Neural cell (in vitro differentiated cells): Measurements from ENCODE around the gene ADCY7. TPM values are rescaled to one million over a fixed set of nuclear protein-coding genes. Genes with fewer than 3 reads are reported as not detected.

Experiments used
- H2AFZ ChIP-seq: fragments of 200-600, 300-800 bp; sonication (generic), shearing (Covaris generic); 2 replicates; pipeline ENCODE4 v1.6.0; 2014; ENCODE audit warnings: low read depth, mild to moderate bottlenecking, antibody characterized with exemption, low read length, moderate library complexity
- H3F3A ChIP-seq: fragments of 200-600 bp; shearing (Covaris generic); 2 replicates; pipeline ENCODE4 v1.6.1; 2016; ENCODE audit warnings: mild to moderate bottlenecking, moderate library complexity, mixed read lengths, antibody characterized with exemption, low read length; ENCODE audit not compliant: insufficient read depth, poor library complexity, severe bottlenecking
- H3K27ac ChIP-seq: fragments of 200-600, 300-800 bp; sonication (generic), shearing (Covaris generic); 2 replicates; pipeline ENCODE4 v1.5.1; 2014; ENCODE audit warnings: mild to moderate bottlenecking, low read length, moderate library complexity
- H3K27me3 ChIP-seq: fragments of 300-800, 200-600 bp; sonication (generic), shearing (Covaris generic); 2 replicates; pipeline ENCODE4 v1.6.0; 2014; ENCODE audit warnings: mild to moderate bottlenecking, low read depth, low read length, moderate library complexity; ENCODE audit not compliant: insufficient read depth
- H3K36me3 ChIP-seq: fragments of 300-800, 200-600 bp; sonication (generic), shearing (Covaris generic); 2 replicates; pipeline ENCODE4 v1.5.1; 2014; ENCODE audit warnings: mild to moderate bottlenecking, antibody characterized with exemption, low read length, moderate library complexity; ENCODE audit not compliant: insufficient read depth
- H3K4me2 ChIP-seq: fragments of 300-800, 200-600 bp; sonication (generic), shearing (Covaris generic); 2 replicates; pipeline ENCODE4 v1.6.0; 2014; ENCODE audit warnings: mild to moderate bottlenecking, low read length
- H3K4me3 ChIP-seq: fragments of 300-800, 200-600 bp; sonication (generic), shearing (Covaris generic); 2 replicates; pipeline ENCODE4 v1.5.1; 2014; ENCODE audit warnings: mild to moderate bottlenecking, low read length, moderate library complexity
- H3K79me2 ChIP-seq: fragments of 200-600 bp; shearing (Covaris generic); replicated peaks from 2 replicates; pipeline ENCODE4 v1.6.0; 2014; ENCODE audit warnings: mild to moderate bottlenecking, low read length, moderate library complexity; ENCODE audit not compliant: insufficient read depth
- H3K9ac ChIP-seq: fragments of 300-800, 200-600 bp; sonication (generic), shearing (Covaris generic); 2 replicates; pipeline ENCODE4 v1.6.1; 2016; ENCODE audit warnings: mild to moderate bottlenecking, low read length, mixed read lengths
- H3K9me2 ChIP-seq: fragments of 200-600 bp; shearing (Covaris generic); 2 replicates; pipeline ENCODE4 v1.6.1; 2016; ENCODE audit warnings: mild to moderate bottlenecking, low read length, mixed read lengths; ENCODE audit not compliant: insufficient read depth
- H3K9me3 ChIP-seq: fragments of 200-600, 300-800 bp; sonication (generic), shearing (Covaris generic); 2 replicates; pipeline ENCODE4 v1.6.1; 2016; ENCODE audit warnings: mild to moderate bottlenecking, mixed run types, low read length, moderate library complexity, mixed read lengths
- H4K20me1 ChIP-seq: fragments of 200-600 bp; shearing (Covaris generic); 2 replicates; pipeline ENCODE4 v1.6.1; 2016; ENCODE audit warnings: mild to moderate bottlenecking, mixed run types; ENCODE audit not compliant: insufficient read depth
- EP300 ChIP-seq: fragments of 450-650 bp; conservative IDR thresholded peaks from 2 replicates; pipeline ENCODE4 v1.6.1; 2014; ENCODE audit warnings: antibody characterized with exemption, mild to moderate bottlenecking, moderate library complexity; ENCODE audit not compliant: poor library complexity, severe bottlenecking
- EZH2 ChIP-seq: fragments of 200-600, 300-800 bp; shearing (Covaris generic), sonication (generic); IDR thresholded peaks from 2 replicates; pipeline ENCODE4 v1.6.1; 2014; ENCODE audit warnings: antibody characterized with exemption, low read length, borderline replicate concordance, mild to moderate bottlenecking; ENCODE audit not compliant: insufficient read depth, poor library complexity, severe bottlenecking
- MXI1 ChIP-seq: fragments of 450-650 bp; conservative IDR thresholded peaks from 2 replicates; pipeline ENCODE4 v1.6.1; 2014; ENCODE audit warnings: antibody characterized with exemption, mild to moderate bottlenecking; ENCODE audit not compliant: poor library complexity, severe bottlenecking
- POLR2AphosphoS5 ChIP-seq: IDR thresholded peaks from 2 replicates; pipeline ENCODE4 v1.6.1; 2012
- RAD21 ChIP-seq: fragments of 450-650 bp; conservative IDR thresholded peaks from 2 replicates; pipeline ENCODE4 v1.6.1; 2014; ENCODE audit warnings: antibody characterized with exemption, mild to moderate bottlenecking, moderate library complexity
- SMC3 ChIP-seq: fragments of 450-650 bp; conservative IDR thresholded peaks from 2 replicates; pipeline ENCODE4 v1.6.1; 2014; ENCODE audit warnings: antibody characterized with exemption, mild to moderate bottlenecking, moderate library complexity; ENCODE audit not compliant: poor library complexity
- TAF1 ChIP-seq: IDR thresholded peaks from 2 replicates; pipeline ENCODE4 v1.6.1; 2012; ENCODE audit warnings: low read depth
- polyA plus RNA-seq: library from polyadenylated mRNA; depleted of rRNA; stranded (reverse); fragments of >200 nt; gene quantifications from 2 replicates; pipeline ENCODE4 v1.2.3, GENCODE V29; 2014
- TF ChIP-seq, protein P1 (sequence below): fragments of 450-650 bp; IDR thresholded peaks from 2 replicates; pipeline ENCODE4 v1.5.1; 2014; ENCODE audit warnings: antibody characterized with exemption, mild to moderate bottlenecking, moderate library complexity; ENCODE audit not compliant: poor library complexity, severe bottlenecking
- TF ChIP-seq, protein P2 (sequence below): IDR thresholded peaks from 2 replicates; pipeline ENCODE4 v1.6.1; 2012; ENCODE audit warnings: borderline replicate concordance

Gene ADCY7
- polyA plus RNA-seq, 1 donor from 2014 or later, result 2.0 TPM

DNA sequence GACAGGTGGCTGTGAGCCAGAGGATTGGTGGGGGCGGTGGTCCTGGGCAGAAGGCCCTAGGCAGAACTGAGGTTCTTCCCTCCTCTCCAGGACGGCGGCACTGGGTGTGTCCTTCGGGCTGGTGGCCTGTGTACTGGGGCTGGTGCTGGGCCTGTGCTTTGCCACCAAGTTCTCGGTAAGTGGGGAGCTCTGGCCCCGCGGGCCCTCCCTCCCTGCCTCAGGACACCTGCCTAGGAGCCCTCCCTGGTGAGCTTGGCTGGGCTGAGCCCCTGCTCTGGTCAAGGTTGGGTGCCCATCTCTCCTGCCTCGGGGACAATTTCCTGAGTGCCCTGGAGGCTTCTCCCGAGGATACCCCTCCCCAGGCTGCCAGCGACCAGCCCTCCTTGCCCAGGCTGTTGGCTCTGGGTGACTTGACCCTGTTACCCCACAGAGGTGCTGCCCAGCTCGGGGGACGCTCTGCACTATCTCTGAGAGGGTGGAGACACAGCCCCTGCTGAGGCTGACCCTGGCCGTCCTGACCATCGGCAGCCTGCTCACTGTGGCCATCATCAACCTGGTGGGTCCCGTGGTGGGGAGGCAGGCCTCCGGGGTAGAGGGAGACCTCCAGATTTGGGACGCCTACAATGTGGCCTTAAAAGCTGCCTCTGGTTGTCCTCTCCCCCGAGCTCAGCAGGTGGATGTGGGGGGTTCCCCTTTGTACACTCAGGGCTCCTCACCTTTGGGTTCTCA lies 42.0 kb downstream of the ADCY7 start:
- H3K4me2 ChIP-seq, result no peak overlapping the region
- no peak for TF ChIP-seq EP300
- TF ChIP-seq TAF1, result no peak
- no peak for TF ChIP-seq SMC3
- TF ChIP-seq RAD21, result no peak
- TF ChIP-seq, protein P1, sequence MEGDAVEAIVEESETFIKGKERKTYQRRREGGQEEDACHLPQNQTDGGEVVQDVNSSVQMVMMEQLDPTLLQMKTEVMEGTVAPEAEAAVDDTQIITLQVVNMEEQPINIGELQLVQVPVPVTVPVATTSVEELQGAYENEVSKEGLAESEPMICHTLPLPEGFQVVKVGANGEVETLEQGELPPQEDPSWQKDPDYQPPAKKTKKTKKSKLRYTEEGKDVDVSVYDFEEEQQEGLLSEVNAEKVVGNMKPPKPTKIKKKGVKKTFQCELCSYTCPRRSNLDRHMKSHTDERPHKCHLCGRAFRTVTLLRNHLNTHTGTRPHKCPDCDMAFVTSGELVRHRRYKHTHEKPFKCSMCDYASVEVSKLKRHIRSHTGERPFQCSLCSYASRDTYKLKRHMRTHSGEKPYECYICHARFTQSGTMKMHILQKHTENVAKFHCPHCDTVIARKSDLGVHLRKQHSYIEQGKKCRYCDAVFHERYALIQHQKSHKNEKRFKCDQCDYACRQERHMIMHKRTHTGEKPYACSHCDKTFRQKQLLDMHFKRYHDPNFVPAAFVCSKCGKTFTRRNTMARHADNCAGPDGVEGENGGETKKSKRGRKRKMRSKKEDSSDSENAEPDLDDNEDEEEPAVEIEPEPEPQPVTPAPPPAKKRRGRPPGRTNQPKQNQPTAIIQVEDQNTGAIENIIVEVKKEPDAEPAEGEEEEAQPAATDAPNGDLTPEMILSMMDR, result no peak
- TF ChIP-seq, protein P2, sequence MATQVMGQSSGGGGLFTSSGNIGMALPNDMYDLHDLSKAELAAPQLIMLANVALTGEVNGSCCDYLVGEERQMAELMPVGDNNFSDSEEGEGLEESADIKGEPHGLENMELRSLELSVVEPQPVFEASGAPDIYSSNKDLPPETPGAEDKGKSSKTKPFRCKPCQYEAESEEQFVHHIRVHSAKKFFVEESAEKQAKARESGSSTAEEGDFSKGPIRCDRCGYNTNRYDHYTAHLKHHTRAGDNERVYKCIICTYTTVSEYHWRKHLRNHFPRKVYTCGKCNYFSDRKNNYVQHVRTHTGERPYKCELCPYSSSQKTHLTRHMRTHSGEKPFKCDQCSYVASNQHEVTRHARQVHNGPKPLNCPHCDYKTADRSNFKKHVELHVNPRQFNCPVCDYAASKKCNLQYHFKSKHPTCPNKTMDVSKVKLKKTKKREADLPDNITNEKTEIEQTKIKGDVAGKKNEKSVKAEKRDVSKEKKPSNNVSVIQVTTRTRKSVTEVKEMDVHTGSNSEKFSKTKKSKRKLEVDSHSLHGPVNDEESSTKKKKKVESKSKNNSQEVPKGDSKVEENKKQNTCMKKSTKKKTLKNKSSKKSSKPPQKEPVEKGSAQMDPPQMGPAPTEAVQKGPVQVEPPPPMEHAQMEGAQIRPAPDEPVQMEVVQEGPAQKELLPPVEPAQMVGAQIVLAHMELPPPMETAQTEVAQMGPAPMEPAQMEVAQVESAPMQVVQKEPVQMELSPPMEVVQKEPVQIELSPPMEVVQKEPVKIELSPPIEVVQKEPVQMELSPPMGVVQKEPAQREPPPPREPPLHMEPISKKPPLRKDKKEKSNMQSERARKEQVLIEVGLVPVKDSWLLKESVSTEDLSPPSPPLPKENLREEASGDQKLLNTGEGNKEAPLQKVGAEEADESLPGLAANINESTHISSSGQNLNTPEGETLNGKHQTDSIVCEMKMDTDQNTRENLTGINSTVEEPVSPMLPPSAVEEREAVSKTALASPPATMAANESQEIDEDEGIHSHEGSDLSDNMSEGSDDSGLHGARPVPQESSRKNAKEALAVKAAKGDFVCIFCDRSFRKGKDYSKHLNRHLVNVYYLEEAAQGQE, result no peak
- TF ChIP-seq MXI1, result no peak
- no peak for TF ChIP-seq POLR2AphosphoS5
- no peak for TF ChIP-seq EZH2
- no peaks in the 10 kb centered on the region for H3K9me2 ChIP-seq
- no peak overlapping the region for H3K27ac ChIP-seq
- no peaks in the 10 kb centered on the region for H4K20me1 ChIP-seq
- H3K27me3 ChIP-seq, result no peaks in the 10 kb centered on the region
- H3F3A ChIP-seq, result no peaks in the 10 kb centered on the region
- no peak overlapping the region for H2AFZ ChIP-seq
- no peak overlapping the region for H3K4me3 ChIP-seq
- H3K79me2 ChIP-seq, result no peaks in the 10 kb centered on the region
- H3K36me3 ChIP-seq, result no peaks in the 10 kb centered on the region
- no peak overlapping the region for H3K9ac ChIP-seq
- H3K9me3 ChIP-seq, result no peaks in the 10 kb centered on the region

DNA sequence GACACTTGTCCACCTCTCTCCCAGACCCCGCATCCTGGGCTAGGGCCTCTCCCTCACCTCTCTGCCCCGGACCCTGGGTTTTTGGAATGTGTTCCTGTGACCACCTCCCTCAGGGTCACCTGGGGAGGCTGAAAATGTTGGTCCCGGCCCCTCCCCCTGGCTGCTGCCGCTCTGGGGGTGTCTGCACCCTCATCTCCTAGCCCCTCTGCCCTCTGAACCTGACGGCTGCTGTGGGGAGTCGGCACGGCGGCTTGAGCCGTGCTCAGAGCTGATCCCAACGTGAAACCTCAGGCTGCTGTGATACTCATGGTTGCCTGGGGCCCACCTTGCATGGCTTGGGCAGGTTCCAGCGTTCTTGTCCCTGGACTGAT lies 42.8 kb downstream of the ADCY7 start:
- Histone ChIP-seq H3K4me3 (no peak overlapping the region), H4K20me1 (no peaks in the 10 kb centered on the region), H2AFZ (no peak overlapping the region), H3K9me3 (no peaks in the 10 kb centered on the region), H3K4me2 (no peak overlapping the region), H3K36me3 (no peaks in the 10 kb centered on the region), H3K27ac (no peak overlapping the region), H3K27me3 (no peaks in the 10 kb centered on the region), H3K9ac (no peak overlapping the region), H3K9me2 (no peaks in the 10 kb centered on the region), H3F3A (no peaks in the 10 kb centered on the region), H3K79me2 (no peaks in the 10 kb centered on the region)
- TF ChIP-seq POLR2AphosphoS5 (no peak), EP300 (no peak), RAD21 (no peak), EZH2 (no peak), TAF1 (no peak), MXI1 (no peak)
- TF ChIP-seq, protein P2, result no peak
- TF ChIP-seq, protein P1, result no peak
